Panc1 (cell line): ENCODE results near the gene STAB2. TPM values are rescaled to one million over a fixed set of nuclear protein-coding genes. Genes with fewer than 3 reads are reported as not detected.

ENCODE experiments used
- ATAC-seq: fragments of 200-7000 bp; cut with Tn5 transposase; 2 replicates; pipeline ENCODE4 v1.9.1; 2020; ENCODE audit warnings: mild to moderate bottlenecking, moderate library complexity
- BruUV-seq: library from RNA; stranded (reverse); fragments of 400-500 nt; replicated peaks from 2 replicates; lab custom pipeline; 2021; lab: Mats Ljungman, UMichigan
- CTCF ChIA-PET: fragments of 300-600 bp; sonication (Branson Sonifier 250); formaldehyde crosslinking; loops from one replicate; lab custom pipeline; 2022; ENCODE audit warnings: antibody characterized with exemption; lab: Charles Lee
- POLR2A ChIA-PET: fragments of 300-600 bp; sonication (Branson Sonifier 250); formaldehyde crosslinking; loops from one replicate; lab custom pipeline; 2022; ENCODE audit warnings: antibody characterized with exemption; lab: Charles Lee
- DNase-seq: peaks from one replicate; pipeline ENCODE4 v3.0.0-alpha.2; 2010; ENCODE audit warnings: low read depth, low spot score
- H3K27ac ChIP-seq: 2 replicates; pipeline ENCODE4 v1.5.1; 2011; ENCODE audit warnings: mild to moderate bottlenecking, low read length, inconsistent platforms
- H3K27me3 ChIP-seq: fragments of 200-500 bp; sonication (Bioruptor generic); 2 replicates; pipeline ENCODE4 v1.6.0; 2014; ENCODE audit warnings: low read length, inconsistent platforms; ENCODE audit not compliant: control insufficient read depth, insufficient read depth
- H3K36me3 ChIP-seq: fragments of 200-500 bp; sonication (Bioruptor generic); 2 replicates; pipeline ENCODE4 v1.5.1; 2014; ENCODE audit warnings: inconsistent platforms, mild to moderate bottlenecking, low read length, moderate library complexity; ENCODE audit not compliant: control insufficient read depth, insufficient read depth
- H3K4me1 ChIP-seq: 2 replicates; pipeline ENCODE4 v1.5.1; 2011; ENCODE audit warnings: inconsistent platforms, mild to moderate bottlenecking, low read length, moderate library complexity; ENCODE audit not compliant: control insufficient read depth, insufficient read depth
- H3K4me3 ChIP-seq, 2 experiments: 2 replicates each; pipeline ENCODE4 v1.5.1; 2011 to 2012; ENCODE audit warnings: low read depth in 2 of 2, low read length in 2 of 2, mild to moderate bottlenecking in 2 of 2, inconsistent platforms in 1 of 2, moderate library complexity in 1 of 2
- H3K9me3 ChIP-seq: fragments of 200-500 bp; sonication (Bioruptor generic); 2 replicates; pipeline ENCODE4 v1.5.1; 2014; ENCODE audit warnings: low read depth, mild to moderate bottlenecking, inconsistent platforms, low read length, moderate library complexity; ENCODE audit not compliant: control insufficient read depth, insufficient read depth
- CTCF ChIP-seq: fragments of 450-650 bp; IDR thresholded peaks from 2 replicates; pipeline ENCODE4 v1.5.1; 2017; ENCODE audit warnings: mild to moderate bottlenecking
- POLR2AphosphoS5 ChIP-seq: IDR thresholded peaks from 2 replicates; pipeline ENCODE4 v1.6.1; 2012; ENCODE audit warnings: mild to moderate bottlenecking, low read depth, low read length, moderate library complexity
- REST ChIP-seq, 2 experiments: IDR thresholded peaks; 2 replicates each; pipeline ENCODE4 v1.6.1; 2011 to 2012; ENCODE audit warnings: low read depth in 2 of 2, control low read depth in 1 of 2, low read length in 1 of 2, mild to moderate bottlenecking in 1 of 2, moderate library complexity in 1 of 2; ENCODE audit not compliant: insufficient read depth in 1 of 2
- SIN3A ChIP-seq: IDR thresholded peaks from 2 replicates; pipeline ENCODE4 v1.6.1; 2012; ENCODE audit warnings: low read depth, mild to moderate bottlenecking, low read length, moderate library complexity, borderline replicate concordance; ENCODE audit not compliant: insufficient read depth
- TCF7L2 ChIP-seq: IDR thresholded peaks from 2 replicates; pipeline ENCODE4 v1.6.1; 2011; ENCODE audit warnings: mild to moderate bottlenecking, low read depth, low read length, inconsistent platforms
- in situ Hi-C: cut with HindIII; loops from 2 replicates; pipeline ENCODE4 v1.10.0; 2016; ENCODE audit warnings: low sequenced_read_pairs, low pct_unique_long_range_greater_than_20kb
- intact Hi-C: fragments of 100-400 bp; cut with micrococcal nuclease; formaldehyde crosslinking; loops from one replicate; pipeline ENCODE4 v1.10.0; 2022; ENCODE audit not compliant: unreplicated experiment
- total RNA-seq: library from RNA; stranded (reverse); gene quantifications from one replicate; pipeline ENCODE4 v1.2.1, GENCODE V29; 2021; ENCODE audit not compliant: unreplicated experiment

The STAB2 gene
- total RNA-seq, 1 experiment from 2014 or later, result not detected

- H3K9me3 ChIP-seq, result no peaks in the 10 kb centered on the region
- no peak overlapping the region for H3K4me3 ChIP-seq
- intact Hi-C loops, result no loop called here
- no TSS peak for BruUV-seq
- ChIA-PET CTCF (no interaction called here), POLR2A (no interaction called here)
- TF ChIP-seq REST (IDR thresholded peaks at IDR 0.05; ENCODE audit: insufficient read depth in 1 of 2, low read depth in 2 of 2, low read length in 1 of 2), result no peak
- TF ChIP-seq POLR2AphosphoS5, result no peak
- no peak for TF ChIP-seq CTCF
- TF ChIP-seq SIN3A, result no peak
- no peak for TF ChIP-seq TCF7L2
- ATAC-seq (no peak), DNase-seq (no peak)
- no peaks in the 10 kb centered on the region for H3K27me3 ChIP-seq
- in situ Hi-C loops, result no loop called here
- H3K4me1 ChIP-seq, result no peaks in the 10 kb centered on the region
- no peak overlapping the region for H3K27ac ChIP-seq
- no peaks in the 10 kb centered on the region for H3K36me3 ChIP-seq
These were observed 58.1 kb downstream of the STAB2 start for GRCh38 chr12:103645202-103645601.

GRCh38 chr12:103647267-103647666 is 60.2 kb downstream of the STAB2 start:
- CTCF ChIA-PET, result no interaction called here
- no peak overlapping the region for H3K4me3 ChIP-seq
- H3K36me3 ChIP-seq, result no peaks in the 10 kb centered on the region
- POLR2A ChIA-PET, result no interaction called here
- H3K9me3 ChIP-seq, result no peaks in the 10 kb centered on the region
- no peaks in the 10 kb centered on the region for H3K4me1 ChIP-seq
- no peak for ATAC-seq
- intact Hi-C loops, result no loop called here
- TF ChIP-seq REST (IDR thresholded peaks at IDR 0.05; ENCODE audit: insufficient read depth in 1 of 2, low read depth in 2 of 2, low read length in 1 of 2) (no peak), POLR2AphosphoS5 (no peak), SIN3A (no peak), CTCF (no peak), TCF7L2 (no peak)
- no TSS peak for BruUV-seq
- no peaks in the 10 kb centered on the region for H3K27me3 ChIP-seq
- in situ Hi-C loops, result no loop called here
- no peak overlapping the region for H3K27ac ChIP-seq
- no peak for DNase-seq
